H1 (cell line): ENCODE measurements around the gene SEC63.

Experiments used
- POLR2A ChIP-seq, 2 experiments: IDR thresholded peaks; 1 replicate in 1 of 2; 2 replicates in 1 of 2; pipeline ENCODE4 v1.6.1; 2011; ENCODE audit warnings: low read depth in 2 of 2, low read length in 2 of 2, mild to moderate bottlenecking in 2 of 2; ENCODE audit errors: control extremely low read depth in 1 of 2
- POLR2AphosphoS5 ChIP-seq: IDR thresholded peaks from 2 replicates; pipeline ENCODE4 v1.6.1; 2011; ENCODE audit warnings: low read depth, low read length
- TAF1 ChIP-seq: IDR thresholded peaks from 2 replicates; pipeline ENCODE4 v1.6.1; 2011; ENCODE audit warnings: mild to moderate bottlenecking, low read depth, low read length
- ZNF274 ChIP-seq: IDR thresholded peaks from 2 replicates; pipeline ENCODE4 v1.7.0; 2012; ENCODE audit warnings: low read length, borderline replicate concordance; ENCODE audit errors: extremely low read depth
- TF ChIP-seq, protein P1 (sequence below): IDR thresholded peaks from 2 replicates; pipeline ENCODE4 v1.6.1; 2012; ENCODE audit warnings: inconsistent platforms
- TF ChIP-seq, protein P2 (sequence below), 3 experiments: IDR thresholded peaks; 1 replicate in 2 of 3; 2 replicates in 1 of 3; pipeline versions ENCODE4 v1.5.1 to v1.6.1; 2011; ENCODE audit warnings: low read length in 3 of 3, mild to moderate bottlenecking in 3 of 3, inconsistent platforms in 2 of 3, low read depth in 1 of 3, moderate library complexity in 1 of 3; ENCODE audit not compliant: insufficient read depth in 1 of 3; ENCODE audit errors: control extremely low read depth in 1 of 3

DNA sequence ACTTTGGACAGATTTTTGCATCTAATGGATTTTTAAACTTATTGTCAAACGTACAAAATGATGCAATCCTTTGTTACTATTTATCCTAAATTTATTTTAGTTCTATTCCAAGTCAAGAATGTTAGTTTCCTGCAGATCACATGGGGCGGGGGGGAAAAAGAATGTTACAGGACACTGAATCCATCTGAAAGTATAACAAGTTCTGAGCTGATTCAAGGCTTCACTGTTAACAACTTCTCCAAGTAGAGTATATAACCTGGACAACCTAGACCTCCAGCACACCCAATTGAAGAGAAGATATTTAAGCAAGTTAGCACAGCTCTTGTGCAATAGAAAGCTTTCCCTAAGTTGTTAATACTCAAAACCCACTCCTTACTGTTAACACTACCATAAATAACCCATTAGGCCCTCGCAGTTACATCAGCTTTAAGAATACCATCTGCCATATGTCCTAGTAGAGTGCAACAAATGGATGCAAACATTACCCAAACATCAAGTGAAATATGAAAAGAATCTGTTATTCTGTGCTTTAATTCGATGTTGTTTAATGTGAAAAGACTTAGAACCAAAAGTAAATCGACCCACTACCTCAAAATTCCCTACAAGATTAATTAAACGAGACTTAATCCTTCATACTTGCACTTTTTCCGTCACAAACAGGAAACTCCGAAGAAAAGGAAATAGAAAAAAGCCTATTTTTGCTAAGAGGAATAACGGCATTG is 1.3 kb downstream of the SEC63 start:
- TF ChIP-seq POLR2AphosphoS5 (no peak), POLR2A (IDR thresholded peaks at IDR 0.05; ENCODE audit: control extremely low read depth in 1 of 2, low read depth in 2 of 2, low read length in 2 of 2) (no peak), ZNF274 (no peak), TAF1 (no peak)
- TF ChIP-seq, protein P1, sequence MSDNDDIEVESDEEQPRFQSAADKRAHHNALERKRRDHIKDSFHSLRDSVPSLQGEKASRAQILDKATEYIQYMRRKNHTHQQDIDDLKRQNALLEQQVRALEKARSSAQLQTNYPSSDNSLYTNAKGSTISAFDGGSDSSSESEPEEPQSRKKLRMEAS = no peak
- TF ChIP-seq, protein P2, sequence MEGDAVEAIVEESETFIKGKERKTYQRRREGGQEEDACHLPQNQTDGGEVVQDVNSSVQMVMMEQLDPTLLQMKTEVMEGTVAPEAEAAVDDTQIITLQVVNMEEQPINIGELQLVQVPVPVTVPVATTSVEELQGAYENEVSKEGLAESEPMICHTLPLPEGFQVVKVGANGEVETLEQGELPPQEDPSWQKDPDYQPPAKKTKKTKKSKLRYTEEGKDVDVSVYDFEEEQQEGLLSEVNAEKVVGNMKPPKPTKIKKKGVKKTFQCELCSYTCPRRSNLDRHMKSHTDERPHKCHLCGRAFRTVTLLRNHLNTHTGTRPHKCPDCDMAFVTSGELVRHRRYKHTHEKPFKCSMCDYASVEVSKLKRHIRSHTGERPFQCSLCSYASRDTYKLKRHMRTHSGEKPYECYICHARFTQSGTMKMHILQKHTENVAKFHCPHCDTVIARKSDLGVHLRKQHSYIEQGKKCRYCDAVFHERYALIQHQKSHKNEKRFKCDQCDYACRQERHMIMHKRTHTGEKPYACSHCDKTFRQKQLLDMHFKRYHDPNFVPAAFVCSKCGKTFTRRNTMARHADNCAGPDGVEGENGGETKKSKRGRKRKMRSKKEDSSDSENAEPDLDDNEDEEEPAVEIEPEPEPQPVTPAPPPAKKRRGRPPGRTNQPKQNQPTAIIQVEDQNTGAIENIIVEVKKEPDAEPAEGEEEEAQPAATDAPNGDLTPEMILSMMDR (IDR thresholded peaks at IDR 0.05; ENCODE audit: control extremely low read depth in 1 of 3, insufficient read depth in 1 of 3, low read depth in 1 of 3, low read length in 3 of 3) = no peak
